Measurements from ENCODE around the gene RCBTB1. TPM values are rescaled to one million over a fixed set of nuclear protein-coding genes. Genes with fewer than 3 reads are reported as not detected.

Gene RCBTB1
- total and polyA plus RNA-seq, 10 of the 15 experiments (the other 5 are each of a cell fraction or from before 2014, with no cell fraction given), result 5.1 to 13.5 (median 11.2) TPM

GRCh38 chr13:49497272-49497671, 88.1 kb downstream of the RCBTB1 start:
- H3K4me1 ChIP-seq (ENCODE audit: control insufficient read depth, insufficient read depth, low read length), result peaks cover 6% of the 10 kb centered on the region
- no peaks in the 10 kb centered on the region for H3K27me3 ChIP-seq (replicated peaks in 1 of 2; ENCODE audit: control insufficient read depth in 2 of 2, insufficient read depth in 2 of 2, low read length in 1 of 2)
- no peaks in the 10 kb centered on the region for H4K20me1 ChIP-seq (ENCODE audit: control insufficient read depth, insufficient read depth)
- TF ChIP-seq, protein P1, sequence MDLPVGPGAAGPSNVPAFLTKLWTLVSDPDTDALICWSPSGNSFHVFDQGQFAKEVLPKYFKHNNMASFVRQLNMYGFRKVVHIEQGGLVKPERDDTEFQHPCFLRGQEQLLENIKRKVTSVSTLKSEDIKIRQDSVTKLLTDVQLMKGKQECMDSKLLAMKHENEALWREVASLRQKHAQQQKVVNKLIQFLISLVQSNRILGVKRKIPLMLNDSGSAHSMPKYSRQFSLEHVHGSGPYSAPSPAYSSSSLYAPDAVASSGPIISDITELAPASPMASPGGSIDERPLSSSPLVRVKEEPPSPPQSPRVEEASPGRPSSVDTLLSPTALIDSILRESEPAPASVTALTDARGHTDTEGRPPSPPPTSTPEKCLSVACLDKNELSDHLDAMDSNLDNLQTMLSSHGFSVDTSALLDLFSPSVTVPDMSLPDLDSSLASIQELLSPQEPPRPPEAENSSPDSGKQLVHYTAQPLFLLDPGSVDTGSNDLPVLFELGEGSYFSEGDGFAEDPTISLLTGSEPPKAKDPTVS (IDR thresholded peaks at IDR 0.05; ENCODE audit: low read depth, low read length), result no peak
- TF ChIP-seq CHD2 (IDR thresholded peaks at IDR 0.05; ENCODE audit: borderline replicate concordance, low read depth, low read length) (no peak), RAD51 (IDR thresholded peaks at IDR 0.05) (no peak), MLLT1 (IDR thresholded peaks at IDR 0.05) (no peak), WRNIP1 (IDR thresholded peaks at IDR 0.05; ENCODE audit: borderline replicate concordance, low read depth, low read length) (no peak), ATF7 (IDR thresholded peaks at IDR 0.05; ENCODE audit: low read depth) (no peak; the same call in 1 of the 2 replicates), CREB1 (IDR thresholded peaks at IDR 0.05; ENCODE audit: low read depth) (no peak), NFIC (IDR thresholded peaks at IDR 0.05; ENCODE audit: low read depth, low read length) (no peak), STAT1 (conservative IDR thresholded peaks at IDR 0.05) (no peak), RFX5 (IDR thresholded peaks at IDR 0.05; ENCODE audit: low read depth, low read length) (no peak), SIX5 (IDR thresholded peaks at IDR 0.05; ENCODE audit: low read depth, low read length, severe bottlenecking) (no peak), HDAC6 (IDR thresholded peaks at IDR 0.05; ENCODE audit: unreplicated experiment) (no peak), ZNF622 (IDR thresholded peaks at IDR 0.05) (no peak), CREM (IDR thresholded peaks at IDR 0.05; ENCODE audit: low read depth) (no peak), MTA2 (IDR thresholded peaks at IDR 0.05; ENCODE audit: low read depth) (no peak), NFXL1 (IDR thresholded peaks at IDR 0.05; ENCODE audit: borderline replicate concordance) (no peak), TCF12 (IDR thresholded peaks at IDR 0.05; ENCODE audit: low read depth, low read length) (no peak), FOS (IDR thresholded peaks at IDR 0.05; ENCODE audit: borderline replicate concordance, extremely low read depth, insufficient read length) (no peak), YY1 (IDR thresholded peaks at IDR 0.05; ENCODE audit: low read depth, low read length) (no peak)
- TF ChIP-seq, protein P2, sequence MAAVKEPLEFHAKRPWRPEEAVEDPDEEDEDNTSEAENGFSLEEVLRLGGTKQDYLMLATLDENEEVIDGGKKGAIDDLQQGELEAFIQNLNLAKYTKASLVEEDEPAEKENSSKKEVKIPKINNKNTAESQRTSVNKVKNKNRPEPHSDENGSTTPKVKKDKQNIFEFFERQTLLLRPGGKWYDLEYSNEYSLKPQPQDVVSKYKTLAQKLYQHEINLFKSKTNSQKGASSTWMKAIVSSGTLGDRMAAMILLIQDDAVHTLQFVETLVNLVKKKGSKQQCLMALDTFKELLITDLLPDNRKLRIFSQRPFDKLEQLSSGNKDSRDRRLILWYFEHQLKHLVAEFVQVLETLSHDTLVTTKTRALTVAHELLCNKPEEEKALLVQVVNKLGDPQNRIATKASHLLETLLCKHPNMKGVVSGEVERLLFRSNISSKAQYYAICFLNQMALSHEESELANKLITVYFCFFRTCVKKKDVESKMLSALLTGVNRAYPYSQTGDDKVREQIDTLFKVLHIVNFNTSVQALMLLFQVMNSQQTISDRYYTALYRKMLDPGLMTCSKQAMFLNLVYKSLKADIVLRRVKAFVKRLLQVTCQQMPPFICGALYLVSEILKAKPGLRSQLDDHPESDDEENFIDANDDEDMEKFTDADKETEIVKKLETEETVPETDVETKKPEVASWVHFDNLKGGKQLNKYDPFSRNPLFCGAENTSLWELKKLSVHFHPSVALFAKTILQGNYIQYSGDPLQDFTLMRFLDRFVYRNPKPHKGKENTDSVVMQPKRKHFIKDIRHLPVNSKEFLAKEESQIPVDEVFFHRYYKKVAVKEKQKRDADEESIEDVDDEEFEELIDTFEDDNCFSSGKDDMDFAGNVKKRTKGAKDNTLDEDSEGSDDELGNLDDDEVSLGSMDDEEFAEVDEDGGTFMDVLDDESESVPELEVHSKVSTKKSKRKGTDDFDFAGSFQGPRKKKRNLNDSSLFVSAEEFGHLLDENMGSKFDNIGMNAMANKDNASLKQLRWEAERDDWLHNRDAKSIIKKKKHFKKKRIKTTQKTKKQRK (IDR thresholded peaks at IDR 0.05; ENCODE audit: low read depth, low read length), result no peak
- H3K9ac ChIP-seq (ENCODE audit: control insufficient read depth, insufficient read depth, low read length), result no peak overlapping the region
- DNase-seq (ENCODE audit: low read depth, low spot score) (no peak), FAIRE-seq (no peak), ATAC-seq (no peak)
- in situ Hi-C loops (cut with MboI) (no loop called here), intact Hi-C loops (cut with micrococcal nuclease; ENCODE audit: unreplicated experiment) (loop anchor here (2.0 to 10.0 kb wide), 2 partner anchors 110 to 192 kb away; no protein-coding TSS in a partner anchor)
- H3K4me3 ChIP-seq, result peak overlapping the region; percentile 78; the same call in 1 of the 2 replicates
- POLR2A ChIA-PET, result interaction anchor here (0.9 kb wide), 1 partner anchor 109 kb away, joined by 3 read pairs; no protein-coding TSS in a partner anchor
- H3K79me2 ChIP-seq (ENCODE audit: control insufficient read depth, insufficient read depth, low read length), result peaks cover 10% of the 10 kb centered on the region
- BruUV-seq (replicated peaks), result TSS peak; percentile 58
- H3K36me3 ChIP-seq (ENCODE audit: control insufficient read depth in 2 of 2, insufficient read depth in 2 of 2, low read length in 1 of 2), result 0 out of 4 replicates have a peak, but pooled peaks cover 0 to 7% of the 10 kb centered on the region in 2 experiments
- no peaks in the 10 kb centered on the region for H3K9me3 ChIP-seq (replicated peaks; ENCODE audit: control insufficient read depth, insufficient read depth, low read length)
- H3K27ac ChIP-seq (ENCODE audit: control insufficient read depth, insufficient read depth), result no peak overlapping the region
- RAD21 ChIA-PET (ENCODE audit: unreplicated experiment), result no interaction called here
- no peak overlapping the region for H2AFZ ChIP-seq (ENCODE audit: control insufficient read depth, low read depth, low read length)
- CTCF ChIA-PET, result interaction anchor here (0.9 kb wide), 1 partner anchor 64 kb away, joined by 3 read pairs; no protein-coding TSS in a partner anchor
- SMC1A ChIA-PET (ENCODE audit: uncharacterized antibody, unreplicated experiment), result no interaction called here
- WGBS (ENCODE audit: insufficient coverage, insufficient replicate concordance, low lambda C conversion rate, missing lambda C conversion rate), result 100% methylated on average over 5 of the region's 5 CpGs
- peak overlapping the region; percentile 91 for H3K4me2 ChIP-seq (ENCODE audit: control insufficient read depth, insufficient read depth)

Measured in GM12878 (cell line).